Keratinocyte (primary cell): Measurements from ENCODE around the gene PTPRZ1.

ENCODE experiments used
- CTCF ChIP-seq, 3 experiments: IDR thresholded peaks in 1 of 3; conservative IDR thresholded peaks in 1 of 3; optimal IDR thresholded peaks in 1 of 3; 2 replicates in 2 of 3; 3 replicates in 1 of 3; pipeline versions ENCODE3 to v1.5.1; 2011; ENCODE audit warnings: low read length in 3 of 3, mild to moderate bottlenecking in 3 of 3, moderate library complexity in 2 of 3, control low read depth in 1 of 3, inconsistent platforms in 1 of 3; ENCODE audit not compliant: insufficient read depth in 2 of 3; ENCODE audit errors: extremely low read depth in 1 of 3
- EZH2 ChIP-seq: IDR thresholded peaks from one replicate; pipeline ENCODE4 v1.6.1; 2012; ENCODE audit warnings: inconsistent platforms, mild to moderate bottlenecking, low read length, moderate library complexity

DNA sequence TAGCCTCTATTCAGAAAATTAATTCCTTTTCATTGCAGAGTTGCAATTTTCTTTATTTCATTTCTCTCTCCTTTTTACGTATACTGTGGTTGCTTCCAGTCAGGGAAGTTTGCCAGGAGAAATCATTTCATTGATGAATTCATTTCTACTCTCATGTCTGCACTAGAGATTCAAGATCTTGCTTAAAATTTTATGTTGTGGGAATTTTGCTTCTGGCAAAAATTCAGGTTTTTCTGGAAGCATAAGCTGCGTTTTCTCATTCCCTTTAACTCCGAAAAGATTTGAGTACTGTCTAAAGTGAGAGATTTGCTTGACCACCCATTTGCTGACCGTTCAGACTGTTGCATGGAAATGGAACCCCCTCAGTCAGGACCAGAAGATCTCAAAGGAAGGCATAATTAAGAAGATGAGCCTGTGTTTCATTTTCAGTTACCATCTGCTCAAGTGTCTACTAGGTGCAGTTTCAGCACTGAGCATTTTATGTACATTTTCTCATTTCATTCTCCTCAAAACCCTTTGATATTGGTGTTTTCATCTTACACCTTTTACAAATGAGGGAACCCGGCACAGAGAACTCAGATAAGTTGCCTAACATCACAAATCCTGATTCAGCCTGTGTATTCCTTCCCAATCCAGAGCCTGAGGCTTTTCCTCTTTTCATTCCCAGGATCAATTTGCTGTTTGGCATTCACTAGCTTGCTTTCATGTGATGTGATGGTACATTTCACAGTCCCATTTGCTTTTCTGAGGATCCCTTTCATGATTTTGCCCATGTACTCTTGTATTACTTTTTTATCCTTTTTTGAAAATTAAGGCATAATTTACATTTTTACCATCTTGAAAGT is 3.9 kb downstream of the PTPRZ1 start:
- TF ChIP-seq CTCF (optimal IDR thresholded peaks at IDR 0.05 in 1 of 3, IDR thresholded peaks at IDR 0.05 in 1 of 3, conservative IDR thresholded peaks at IDR 0.05 in 1 of 3; ENCODE audit: extremely low read depth in 1 of 3, insufficient read depth in 2 of 3, low read length in 3 of 3): no peak
- TF ChIP-seq EZH2: no peak
